Activated gamma-delta T cell treated with Interleukin-2 at 50 U/mL for 16 hours (primary cell): ENCODE data around the gene MALAT1.

Experiments
- DNase-seq: peaks from one replicate; pipeline ENCODE4 v3.0.0-alpha.2; 2020

The MALAT1 gene

DNA sequence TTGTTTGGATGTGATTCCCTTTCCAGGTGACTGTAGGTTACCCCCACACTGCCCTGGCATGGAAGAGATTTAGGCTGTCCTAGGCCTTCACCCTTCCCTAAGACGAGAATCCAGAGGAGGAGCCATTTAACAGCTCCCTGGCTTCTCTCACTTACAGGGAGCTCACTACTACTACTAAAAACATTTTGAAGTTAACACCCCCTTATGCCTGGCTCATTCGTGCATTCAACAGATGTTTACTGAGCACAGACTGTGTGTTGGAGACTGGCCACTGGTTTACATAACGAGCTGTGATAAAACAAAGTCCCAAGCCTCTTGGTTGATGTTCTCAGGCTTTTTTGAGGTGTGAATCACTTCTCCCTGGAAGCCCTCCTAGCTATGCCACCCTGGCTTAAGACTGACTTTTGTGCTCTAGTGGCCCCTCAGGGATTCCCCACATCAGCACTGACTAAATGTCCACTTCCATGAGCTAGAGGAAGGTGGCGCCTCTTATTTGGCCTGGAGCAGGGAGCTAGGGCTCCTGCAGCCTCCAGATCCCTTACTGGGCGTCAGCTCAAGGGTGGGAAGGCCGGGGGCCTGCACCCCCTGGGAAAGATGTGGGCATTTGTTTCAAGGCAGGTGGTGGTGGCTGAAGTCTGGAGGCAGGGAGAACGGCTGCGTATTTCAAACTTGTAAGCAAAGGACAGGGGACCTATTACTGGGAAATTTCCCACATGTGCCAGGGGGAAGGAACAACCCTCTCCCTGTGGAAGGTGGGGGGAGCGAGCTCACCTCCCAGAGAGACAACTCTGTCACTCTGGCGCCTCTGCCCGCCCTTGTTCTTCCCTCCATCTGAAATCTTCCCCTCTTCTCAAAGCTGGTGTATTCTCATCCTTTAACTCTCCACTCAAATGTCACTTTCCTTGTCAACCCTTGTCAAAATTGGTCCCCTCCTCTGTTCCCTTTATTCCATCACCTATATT, 19.4 kb upstream of the MALAT1 start:
- DNase-seq = no peak

GRCh38 chr11:65482306-65482850, 16.5 kb upstream of the MALAT1 start:
- DNase-seq = no peak

DNA sequence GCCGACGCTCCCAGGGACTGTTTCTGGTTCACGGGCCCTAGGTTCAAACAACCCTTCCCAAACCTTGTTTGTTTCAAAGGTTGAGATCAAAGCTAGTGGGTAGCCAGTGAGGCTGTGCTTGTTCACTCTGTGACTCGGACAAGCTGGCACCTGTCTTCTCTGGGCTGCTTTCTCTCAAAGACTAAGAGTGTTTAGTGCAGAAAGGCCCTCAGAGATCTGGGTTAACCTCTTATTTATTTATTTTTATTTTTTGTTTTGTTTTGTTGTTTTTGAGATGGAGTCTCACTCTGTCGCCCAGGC, 13.0 kb upstream of the MALAT1 start:
- no peak for DNase-seq

DNA sequence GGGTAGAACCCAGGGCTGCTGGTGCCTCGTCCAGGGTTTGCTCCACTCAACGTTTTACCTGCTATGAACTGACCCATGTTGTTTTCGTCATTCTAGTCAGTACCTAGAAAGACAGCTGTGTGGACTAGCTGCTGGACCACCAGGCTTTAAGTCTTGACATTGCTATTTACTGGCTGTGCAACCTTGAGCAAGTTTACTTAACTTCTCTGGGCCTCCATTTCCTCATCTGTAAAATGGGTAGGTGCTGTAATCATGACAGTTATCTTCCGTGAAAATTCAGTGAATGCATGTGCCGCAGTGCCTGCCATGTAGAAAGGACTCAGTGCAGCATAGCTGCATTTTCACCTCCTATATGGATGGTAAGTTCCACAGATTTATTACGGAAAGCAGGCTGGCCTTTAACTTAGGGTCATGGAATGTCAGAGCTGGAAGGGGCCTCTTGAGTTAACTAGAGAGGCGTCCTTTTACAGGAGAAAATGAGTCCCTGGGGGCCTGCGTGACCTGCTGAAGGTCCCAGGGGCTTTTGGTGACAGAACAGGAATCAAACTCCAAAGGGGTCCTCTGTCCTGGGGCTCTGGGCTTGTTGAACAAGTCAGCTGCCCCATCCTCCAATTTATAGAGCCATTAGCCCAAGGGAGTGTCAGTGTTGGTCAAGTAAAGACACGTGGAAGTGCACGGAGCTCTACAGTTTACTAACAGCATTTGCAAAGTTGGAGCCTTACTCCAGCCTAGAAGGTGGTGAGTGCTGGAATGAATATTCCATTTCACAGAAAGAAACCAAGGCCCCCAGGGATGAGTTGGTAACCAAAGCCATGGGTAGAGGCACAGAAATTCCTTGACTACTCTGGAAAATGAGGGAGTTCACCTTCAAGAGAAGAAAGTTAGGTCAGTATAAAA, 12.0 kb upstream of the MALAT1 start:
- no peak for DNase-seq

DNA sequence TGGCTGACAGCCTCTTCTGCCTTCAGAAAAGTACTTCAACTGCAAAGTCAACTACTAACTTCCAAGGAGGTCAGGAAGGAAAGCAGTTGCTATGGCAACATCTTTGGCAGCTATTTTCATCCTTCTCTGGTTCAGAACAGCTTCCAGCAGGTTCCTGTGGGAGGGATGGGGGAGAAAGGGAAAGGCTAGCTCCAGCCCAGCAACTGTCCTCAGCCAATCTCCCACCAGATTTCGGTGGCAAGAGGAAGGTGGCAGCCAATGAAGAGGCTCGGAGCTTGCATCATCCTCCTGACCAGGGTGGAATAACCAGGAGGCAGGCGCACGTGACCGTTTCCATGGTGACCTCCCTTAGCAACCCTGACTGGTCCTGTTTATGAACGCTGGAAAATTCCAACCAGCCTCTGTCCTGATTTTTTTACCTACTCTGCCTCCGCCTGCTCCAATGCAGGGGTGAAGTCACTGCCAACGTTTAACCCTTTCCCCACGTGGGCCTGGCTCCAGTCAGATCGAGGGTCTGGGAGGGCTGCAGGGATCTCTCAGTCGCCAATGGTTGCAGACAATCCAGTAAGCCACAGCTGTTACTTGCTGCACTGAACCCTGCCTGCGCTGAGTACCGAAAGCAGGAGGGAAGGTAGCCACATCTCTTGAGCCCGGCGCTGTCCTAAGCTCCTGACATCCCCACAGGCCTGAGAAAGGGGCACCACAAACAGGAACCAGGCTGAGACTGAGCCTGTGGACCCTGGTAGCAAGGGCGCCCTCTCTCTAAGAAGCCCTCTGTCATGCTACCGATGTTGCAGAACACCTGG, 11.2 kb upstream of the MALAT1 start:
- DNase-seq = no peak

DNA sequence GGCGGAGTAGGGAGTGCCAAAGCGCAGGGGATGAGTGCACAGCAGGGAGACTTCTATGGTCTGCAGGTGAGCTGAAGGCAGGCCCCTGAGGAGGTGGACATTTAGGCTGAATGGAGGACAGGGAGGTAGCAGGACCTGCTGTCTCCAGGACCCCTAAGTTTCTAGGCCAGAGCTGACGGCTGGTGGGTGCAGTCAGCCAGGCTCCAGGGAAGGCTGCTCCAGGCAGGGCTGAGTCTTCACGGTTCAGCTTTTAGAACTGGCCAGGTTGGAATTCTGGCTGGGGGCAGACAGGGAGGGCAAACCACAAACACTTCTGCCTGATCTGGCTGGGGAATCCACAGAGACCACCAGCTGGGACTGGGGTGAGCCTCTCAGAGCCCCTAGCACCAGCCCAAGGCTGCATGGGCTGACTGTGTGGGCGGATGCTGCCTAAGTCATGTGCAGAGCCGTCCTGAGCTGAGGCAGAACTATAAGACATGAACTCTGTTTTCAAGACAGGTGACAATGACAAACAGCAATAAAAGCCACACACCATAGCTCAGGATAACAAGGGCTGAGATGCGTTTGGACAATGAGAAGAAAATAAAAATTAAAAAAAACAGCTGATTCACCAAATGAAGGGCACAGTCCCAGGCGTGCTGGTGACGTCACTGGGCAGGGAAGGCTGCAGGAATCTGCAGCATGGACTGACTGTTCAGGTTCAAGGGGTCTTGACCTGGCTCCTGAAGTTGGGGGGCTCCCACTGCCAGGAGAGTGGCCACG, 10.4 kb upstream of the MALAT1 start:
- DNase-seq = no peak

- DNase-seq = no peak
Observed at GRCh38 chr11:65489035-65489705, 9.7 kb upstream of the MALAT1 start.

DNA sequence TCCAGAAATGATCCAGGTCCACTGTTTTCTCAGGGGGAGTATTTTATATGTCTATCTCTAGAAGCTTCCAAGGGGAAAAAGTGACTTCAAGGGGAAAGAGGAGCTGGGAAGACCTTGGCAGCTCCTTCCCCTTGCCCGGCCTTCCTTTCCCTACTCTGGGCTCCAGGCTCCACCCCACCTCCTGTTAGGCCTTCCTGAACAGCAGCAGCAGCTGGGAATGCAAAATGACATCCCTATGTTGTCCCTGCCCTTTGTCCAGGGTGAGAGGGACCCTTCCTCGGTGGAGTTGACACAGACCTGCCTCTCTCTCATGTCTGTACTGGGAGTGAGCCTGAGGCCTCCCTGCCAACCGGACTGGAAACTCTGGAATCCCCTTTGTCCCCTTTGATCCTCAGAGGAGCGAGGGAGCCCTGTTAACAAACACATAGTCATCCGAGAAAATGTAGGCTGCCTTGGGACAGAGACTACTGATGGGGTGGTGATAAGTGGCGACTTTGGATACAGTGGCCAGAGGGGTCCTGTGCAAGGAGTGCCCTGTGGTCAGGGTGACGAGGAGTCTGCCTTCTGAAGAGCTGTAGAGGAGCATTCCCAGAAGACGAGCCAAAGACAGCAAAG, 9.0 kb upstream of the MALAT1 start:
- DNase-seq = no peak

GRCh38 chr11:65491163-65491465, 7.7 kb upstream of the MALAT1 start:
- DNase-seq = no peak

DNA sequence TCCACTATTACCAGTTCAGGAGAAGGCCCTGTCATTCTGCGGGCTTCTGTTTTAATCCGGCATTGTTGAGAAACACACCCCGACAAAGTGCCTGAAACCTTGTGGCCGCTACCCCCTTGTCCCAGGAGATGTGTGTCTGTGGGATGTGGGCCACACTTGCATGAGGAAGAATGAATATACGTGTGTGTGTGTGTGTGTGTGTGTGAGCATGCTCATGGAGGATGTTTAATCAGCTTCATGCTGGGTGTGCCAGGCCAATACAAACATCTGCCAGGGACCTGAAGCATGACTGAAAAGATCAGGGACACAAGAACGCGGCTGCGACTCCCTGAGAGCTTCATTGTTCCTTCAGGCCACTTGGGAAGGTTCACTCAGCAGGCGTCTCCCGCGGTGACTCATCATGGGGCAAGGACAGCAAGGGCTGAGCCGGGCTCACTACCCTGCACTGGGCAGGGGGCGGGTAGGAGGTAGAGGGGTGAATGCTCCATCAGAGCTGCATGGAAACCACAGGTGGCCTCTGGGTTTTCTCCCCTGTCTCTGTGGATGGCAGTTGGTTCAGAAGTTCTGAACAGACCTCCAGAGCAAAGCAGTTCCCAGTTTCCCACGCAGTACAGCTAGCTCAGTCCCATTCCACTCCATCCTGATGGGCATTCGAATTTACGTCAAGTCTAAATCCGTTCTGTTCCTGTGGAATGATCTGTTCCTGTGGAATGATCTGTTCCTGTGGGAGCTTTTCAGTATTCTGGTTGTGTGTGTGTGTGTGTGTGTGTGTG, 7.0 kb upstream of the MALAT1 start:
- no peak for DNase-seq

- DNase-seq = no peak
Observed at GRCh38 chr11:65492387-65492636, 6.5 kb upstream of the MALAT1 start.

DNA sequence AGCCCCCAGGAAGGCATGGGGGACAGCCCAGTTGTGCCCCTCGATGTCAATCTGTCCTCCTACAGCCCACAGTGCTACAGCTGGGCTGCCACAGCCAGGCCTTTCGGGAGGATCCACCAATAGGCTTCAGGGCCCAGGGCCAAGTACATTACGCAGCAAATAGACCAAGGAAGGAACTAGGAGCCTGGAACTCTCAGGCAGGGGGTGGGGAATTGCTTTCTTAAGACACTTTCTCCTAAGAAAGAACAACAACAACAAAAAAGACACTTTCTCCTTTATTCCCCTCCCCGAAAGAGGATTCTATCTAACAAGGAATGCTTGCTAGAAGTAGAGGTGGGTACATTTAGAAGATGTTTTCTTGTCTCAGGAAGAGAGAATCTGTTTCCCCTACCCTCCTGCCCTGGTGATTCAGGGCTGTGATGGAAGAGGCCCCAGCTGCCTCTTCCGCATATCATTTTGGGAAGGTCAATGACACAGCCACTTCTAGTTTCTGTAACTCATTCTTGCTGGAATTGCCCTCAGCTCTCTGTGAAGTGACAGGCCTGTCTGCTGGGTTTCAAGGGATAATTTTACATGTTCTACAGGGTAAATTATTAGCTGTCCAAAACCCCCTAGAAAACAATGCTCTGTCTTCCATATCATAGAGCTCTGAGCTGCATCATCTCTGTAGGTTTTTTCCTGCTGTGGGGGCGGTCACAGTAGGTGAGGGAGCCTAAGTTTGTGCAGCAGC, 6.0 kb upstream of the MALAT1 start:
- no peak for DNase-seq

GRCh38 chr11:65493367-65494176, 5.3 kb upstream of the MALAT1 start:
- no peak for DNase-seq

- no peak for DNase-seq
Observed at GRCh38 chr11:65496304-65497140, 2.3 kb upstream of the MALAT1 start.

GRCh38 chr11:65497141-65498041, 1.5 kb upstream of the MALAT1 start:
- peak; percentile 98 for DNase-seq

DNA sequence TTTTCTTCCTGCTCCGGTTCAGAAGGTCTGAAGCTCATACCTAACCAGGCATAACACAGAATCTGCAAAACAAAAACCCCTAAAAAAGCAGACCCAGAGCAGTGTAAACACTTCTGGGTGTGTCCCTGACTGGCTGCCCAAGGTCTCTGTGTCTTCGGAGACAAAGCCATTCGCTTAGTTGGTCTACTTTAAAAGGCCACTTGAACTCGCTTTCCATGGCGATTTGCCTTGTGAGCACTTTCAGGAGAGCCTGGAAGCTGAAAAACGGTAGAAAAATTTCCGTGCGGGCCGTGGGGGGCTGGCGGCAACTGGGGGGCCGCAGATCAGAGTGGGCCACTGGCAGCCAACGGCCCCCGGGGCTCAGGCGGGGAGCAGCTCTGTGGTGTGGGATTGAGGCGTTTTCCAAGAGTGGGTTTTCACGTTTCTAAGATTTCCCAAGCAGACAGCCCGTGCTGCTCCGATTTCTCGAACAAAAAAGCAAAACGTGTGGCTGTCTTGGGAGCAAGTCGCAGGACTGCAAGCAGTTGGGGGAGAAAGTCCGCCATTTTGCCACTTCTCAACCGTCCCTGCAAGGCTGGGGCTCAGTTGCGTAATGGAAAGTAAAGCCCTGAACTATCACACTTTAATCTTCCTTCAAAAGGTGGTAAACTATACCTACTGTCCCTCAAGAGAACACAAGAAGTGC, 661 bp upstream of the MALAT1 start:
- DNase-seq = peak; percentile 59

DNA sequence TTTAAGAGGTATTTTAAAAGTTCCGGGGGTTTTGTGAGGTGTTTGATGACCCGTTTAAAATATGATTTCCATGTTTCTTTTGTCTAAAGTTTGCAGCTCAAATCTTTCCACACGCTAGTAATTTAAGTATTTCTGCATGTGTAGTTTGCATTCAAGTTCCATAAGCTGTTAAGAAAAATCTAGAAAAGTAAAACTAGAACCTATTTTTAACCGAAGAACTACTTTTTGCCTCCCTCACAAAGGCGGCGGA, 193 bp upstream of the MALAT1 start:
- DNase-seq = no peak
